GM23338 (cell line): ENCODE data around the gene PDSS2.

ENCODE experiments used
- CREB1 ChIP-seq: fragments of 250-450 bp; sonication (Bioruptor Pico); IDR thresholded peaks from 2 replicates; pipeline ENCODE4 v1.5.0; 2020; ENCODE audit warnings: low read depth, mild to moderate bottlenecking, moderate library complexity
- CTCF ChIP-seq, 2 experiments: fragments of 200-600 bp in 1 of 2; sonication (generic) in 1 of 2; conservative IDR thresholded peaks; 2 replicates each; pipeline versions ENCODE4 v1.5.1 to v1.6.1; 2016 to 2017; ENCODE audit warnings: antibody characterized with exemption in 2 of 2, low read depth in 2 of 2, mild to moderate bottlenecking in 2 of 2, moderate library complexity in 1 of 2
- EZH2 ChIP-seq: fragments of 200-600 bp; sonication (generic); IDR thresholded peaks from one replicate; pipeline ENCODE4 v1.8.0; 2017; ENCODE audit warnings: antibody characterized with exemption, mild to moderate bottlenecking, low read depth; ENCODE audit not compliant: unreplicated experiment
- EZH2phosphoT487 ChIP-seq: fragments of 200-600 bp; sonication (generic); IDR thresholded peaks from one replicate; pipeline ENCODE4 v1.8.1; 2018; ENCODE audit warnings: antibody characterized with exemption; ENCODE audit not compliant: unreplicated experiment
- JUNB ChIP-seq: IDR thresholded peaks from one replicate; pipeline ENCODE4 v1.6.1; 2016; ENCODE audit warnings: antibody characterized with exemption; ENCODE audit not compliant: unreplicated experiment
- NANOG ChIP-seq: IDR thresholded peaks from 2 replicates; pipeline ENCODE4 v1.6.1; 2016; ENCODE audit warnings: antibody characterized with exemption, borderline replicate concordance
- POLR2AphosphoS5 ChIP-seq: IDR thresholded peaks from 2 replicates; pipeline ENCODE4 v1.6.1; 2016; ENCODE audit warnings: antibody characterized with exemption, low read depth
- REST ChIP-seq: IDR thresholded peaks from one replicate; pipeline ENCODE4 v1.6.1; 2018; ENCODE audit warnings: antibody characterized with exemption; ENCODE audit not compliant: unreplicated experiment
- ZNF114 ChIP-seq: fragments of 250-450 bp; sonication (Bioruptor Pico); IDR thresholded peaks from 2 replicates; pipeline ENCODE4 v1.5.0; 2020; ENCODE audit warnings: mild to moderate bottlenecking, moderate library complexity
- ZNF331 ChIP-seq: fragments of 250-450 bp; sonication (Bioruptor Pico); IDR thresholded peaks from 2 replicates; pipeline ENCODE4 v1.5.0; 2020; ENCODE audit warnings: low read depth, mild to moderate bottlenecking, moderate library complexity

GRCh38 chr6:107439406-107439805 lies 20.0 kb downstream of the PDSS2 start:
- TF ChIP-seq CTCF (conservative IDR thresholded peaks at IDR 0.05; ENCODE audit: low read depth in 2 of 2) (no peak), POLR2AphosphoS5 (no peak), REST (no peak), EZH2phosphoT487 (no peak), EZH2 (no peak), CREB1 (CRISPR knock-in tag) (no peak), ZNF331 (CRISPR knock-in tag) (no peak), ZNF114 (no peak), NANOG (no peak), JUNB (no peak)
